IPS-15b (cell line): ENCODE results near the gene APLP2.

Experiments
- H3K27me3 ChIP-seq: one replicate; pipeline ENCODE4 v1.6.1; 2013; ENCODE audit warnings: low read length; ENCODE audit not compliant: control insufficient read depth, insufficient read depth
- H3K36me3 ChIP-seq: one replicate; pipeline ENCODE4 v1.6.1; 2013; ENCODE audit warnings: low read length; ENCODE audit not compliant: control insufficient read depth, insufficient read depth
- H3K4me1 ChIP-seq: one replicate; pipeline ENCODE4 v1.6.1; 2013; ENCODE audit warnings: mild to moderate bottlenecking, low read length; ENCODE audit not compliant: control insufficient read depth, insufficient read depth
- H3K4me3 ChIP-seq: one replicate; pipeline ENCODE4 v1.5.1; 2013; ENCODE audit warnings: low read depth, low read length
- H3K9ac ChIP-seq: one replicate; pipeline ENCODE4 v1.6.1; 2013; ENCODE audit warnings: low read depth, mild to moderate bottlenecking, low read length
- H3K9me3 ChIP-seq: one replicate; pipeline ENCODE4 v1.6.1; 2013; ENCODE audit warnings: mild to moderate bottlenecking, low read length; ENCODE audit not compliant: control insufficient read depth, insufficient read depth

APLP2 gene

DNA sequence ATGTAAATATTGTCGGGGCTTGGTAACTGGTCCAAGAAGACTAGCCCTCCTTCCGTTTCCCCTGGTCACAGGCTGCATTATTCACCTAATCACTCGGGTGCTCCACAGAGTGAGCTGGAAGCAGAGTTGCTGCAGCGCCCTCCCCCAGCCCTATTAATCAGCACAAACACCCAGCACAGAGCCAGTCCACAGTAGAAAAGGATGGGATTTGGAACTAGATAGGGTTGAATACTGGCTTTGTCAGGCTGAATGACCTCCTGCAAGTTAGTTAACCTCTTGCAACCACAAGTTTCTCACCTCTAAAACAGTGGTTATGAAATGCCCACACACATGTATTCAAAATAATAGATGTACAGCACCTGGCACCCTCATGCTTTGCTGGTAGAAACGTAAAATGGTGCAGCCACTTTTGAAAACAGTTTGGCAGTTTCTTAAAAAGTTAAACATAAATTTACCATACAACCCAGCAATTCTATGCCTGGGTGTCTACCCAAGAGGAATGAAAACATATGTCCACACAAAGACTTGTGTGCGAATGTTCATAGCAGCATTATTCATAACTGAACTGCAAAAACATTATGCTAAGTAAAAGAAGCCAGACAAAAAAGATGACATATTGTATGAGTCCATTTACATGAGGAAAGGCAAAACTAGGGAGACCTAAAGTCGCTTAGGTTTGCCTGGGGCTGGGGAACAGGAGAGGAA, 31.7 kb upstream of the APLP2 start:
- Histone ChIP-seq H3K9me3 (no peaks in the 10 kb centered on the region), H3K9ac (no peak overlapping the region), H3K4me3 (no peak overlapping the region), H3K36me3 (no peaks in the 10 kb centered on the region), H3K4me1 (no peaks in the 10 kb centered on the region), H3K27me3 (no peaks in the 10 kb centered on the region)

DNA sequence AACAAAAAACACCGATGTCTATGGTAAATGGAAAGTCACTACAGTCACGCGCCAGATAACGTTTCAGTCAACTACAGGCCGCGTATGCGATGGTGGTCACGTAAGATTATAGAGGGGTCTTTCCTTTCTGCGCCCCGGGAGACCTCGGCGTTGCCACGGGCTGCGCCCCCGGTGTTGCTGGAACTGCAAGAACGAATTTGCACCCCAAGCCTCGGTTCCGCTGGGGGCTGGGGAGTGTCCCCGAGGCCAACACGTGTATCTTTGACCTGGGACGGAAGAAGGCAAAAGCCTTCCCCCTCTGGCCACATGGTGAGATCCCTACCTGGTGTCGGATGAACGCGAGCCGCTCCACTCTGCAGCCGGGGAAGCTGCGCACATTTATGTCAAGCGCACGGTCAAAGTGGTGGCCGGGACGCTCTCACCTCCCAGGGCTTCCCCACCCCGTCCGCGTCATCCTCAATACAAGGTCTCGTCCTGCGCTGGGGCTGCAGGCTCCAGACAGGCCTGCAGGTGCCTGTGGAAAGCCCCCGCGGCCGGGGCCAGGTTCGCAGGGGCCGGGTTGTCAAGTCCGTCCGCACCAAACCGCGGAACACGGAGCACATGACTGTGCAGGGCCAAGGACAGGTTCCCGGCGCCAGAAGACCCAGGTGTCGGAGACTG, 29.3 kb upstream of the APLP2 start:
- Histone ChIP-seq H3K4me3 (no peak overlapping the region), H3K27me3 (no peaks in the 10 kb centered on the region), H3K9me3 (no peaks in the 10 kb centered on the region), H3K9ac (no peak overlapping the region), H3K4me1 (no peaks in the 10 kb centered on the region), H3K36me3 (no peaks in the 10 kb centered on the region)

DNA sequence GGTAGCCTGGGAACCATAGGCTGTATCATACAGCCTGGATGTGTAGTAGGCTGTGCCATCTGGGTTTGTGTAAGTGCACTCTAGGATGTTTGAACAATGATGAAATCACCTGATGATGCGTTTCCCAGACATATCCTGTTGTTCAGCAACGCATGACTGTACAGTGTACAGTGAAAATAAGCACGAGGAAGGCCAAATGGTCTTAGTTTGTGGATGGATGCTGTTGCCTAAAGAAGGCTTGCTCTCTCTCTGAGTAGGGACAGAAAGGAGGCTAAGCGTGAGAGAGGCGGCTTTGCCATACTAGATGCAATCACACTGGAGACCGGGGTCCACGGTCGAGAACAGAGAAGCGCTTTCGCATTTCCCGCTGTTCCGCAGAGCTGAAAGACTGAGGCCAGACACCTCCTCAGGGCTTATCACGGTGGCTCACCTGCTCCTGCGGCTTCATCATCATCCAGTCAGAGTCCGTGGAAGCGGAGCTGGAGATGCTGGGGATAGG, 27.6 kb upstream of the APLP2 start:
- Histone ChIP-seq H3K9ac (no peak overlapping the region), H3K36me3 (no peaks in the 10 kb centered on the region), H3K27me3 (no peaks in the 10 kb centered on the region), H3K4me3 (no peak overlapping the region), H3K9me3 (no peaks in the 10 kb centered on the region), H3K4me1 (no peaks in the 10 kb centered on the region)

DNA sequence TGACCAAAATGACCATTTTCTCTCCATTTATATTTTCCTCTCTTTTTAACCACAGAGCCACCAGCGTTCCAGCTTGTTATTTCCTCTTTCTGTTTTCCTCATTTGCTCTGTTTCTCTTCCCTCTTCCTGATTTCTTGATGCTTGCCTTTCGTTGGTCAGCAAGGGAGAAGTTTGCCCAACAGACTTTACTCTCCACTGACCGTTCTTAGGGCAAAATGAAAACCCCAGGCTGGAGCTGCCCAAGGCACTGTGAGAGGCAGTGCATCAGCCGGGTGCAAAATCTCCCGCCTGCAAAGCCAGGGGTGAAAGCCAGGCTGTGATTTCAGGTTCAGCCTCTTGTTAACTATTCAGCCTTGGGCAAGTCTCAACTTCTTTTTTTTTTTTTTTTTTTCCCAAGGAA, 26.1 kb upstream of the APLP2 start:
- H3K36me3 ChIP-seq: no peaks in the 10 kb centered on the region
- H3K4me1 ChIP-seq: no peaks in the 10 kb centered on the region
- H3K9me3 ChIP-seq: no peaks in the 10 kb centered on the region
- H3K9ac ChIP-seq: no peak overlapping the region
- H3K4me3 ChIP-seq: no peak overlapping the region
- H3K27me3 ChIP-seq: no peaks in the 10 kb centered on the region

DNA sequence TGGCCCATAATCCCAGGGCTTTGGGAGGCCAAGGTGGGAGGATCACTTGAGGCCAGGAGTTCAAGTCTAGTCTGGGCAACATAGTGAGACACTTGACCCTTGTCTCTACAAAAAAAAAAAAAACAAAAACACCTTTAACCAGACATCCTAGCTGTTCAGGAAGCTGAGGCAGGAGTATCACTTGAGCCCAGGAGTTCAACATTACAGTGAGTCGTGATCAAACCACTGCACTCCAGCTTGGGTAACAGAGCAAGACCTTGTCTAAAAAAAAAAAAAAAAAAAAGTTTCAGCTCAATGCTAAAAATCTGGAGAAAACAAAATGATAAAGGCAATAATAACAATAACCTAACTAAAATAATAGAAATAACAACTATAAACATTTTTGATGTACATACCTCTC, 22.6 kb upstream of the APLP2 start:
- Histone ChIP-seq H3K4me3 (no peak overlapping the region), H3K36me3 (no peaks in the 10 kb centered on the region), H3K9ac (no peak overlapping the region), H3K9me3 (no peaks in the 10 kb centered on the region), H3K4me1 (no peaks in the 10 kb centered on the region), H3K27me3 (no peaks in the 10 kb centered on the region)

DNA sequence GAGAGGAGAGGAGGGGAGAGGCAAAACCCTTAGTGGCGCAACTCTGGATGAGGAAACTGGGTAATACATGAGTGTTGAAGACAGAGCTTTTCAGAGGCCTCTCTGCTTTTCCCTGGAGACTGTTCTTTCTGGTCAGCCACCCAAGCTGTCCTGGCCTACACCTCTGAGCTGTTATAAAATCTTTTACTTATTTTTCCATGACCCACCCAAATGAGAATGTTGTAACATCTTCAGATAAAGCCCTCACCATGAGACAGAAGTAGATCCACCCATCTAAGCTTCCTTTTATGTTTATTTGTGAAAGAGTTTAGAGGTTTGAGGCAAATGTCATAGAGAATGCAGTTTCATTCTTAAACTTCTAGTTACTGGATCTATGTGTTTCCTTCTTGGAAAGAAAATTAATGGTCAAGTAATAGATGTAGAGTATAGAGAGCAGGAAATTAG, 20.3 kb upstream of the APLP2 start:
- Histone ChIP-seq H3K4me3 (no peak overlapping the region), H3K9ac (no peak overlapping the region), H3K4me1 (no peaks in the 10 kb centered on the region), H3K36me3 (no peaks in the 10 kb centered on the region), H3K9me3 (no peaks in the 10 kb centered on the region), H3K27me3 (no peaks in the 10 kb centered on the region)

DNA sequence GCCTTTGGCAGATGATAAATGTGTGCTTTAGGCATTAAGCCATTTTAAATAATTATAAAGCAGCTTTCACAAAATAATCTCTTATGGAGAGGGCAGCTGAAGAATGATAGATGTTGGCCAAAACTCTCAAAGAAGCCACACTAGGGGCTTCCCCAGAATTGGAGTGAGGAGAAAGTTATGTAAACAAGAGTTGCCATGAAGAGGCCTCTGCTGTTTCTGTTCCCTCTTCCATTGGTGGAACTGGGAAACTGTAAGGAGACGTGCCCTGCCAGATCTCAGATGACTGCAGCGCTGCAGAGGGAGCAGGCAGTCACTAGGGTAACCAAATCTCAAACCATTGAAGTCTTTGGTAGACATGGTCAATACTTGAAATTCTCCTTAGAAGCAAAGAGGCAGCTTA, 19.4 kb upstream of the APLP2 start:
- Histone ChIP-seq H3K9ac (no peak overlapping the region), H3K36me3 (no peaks in the 10 kb centered on the region), H3K27me3 (no peaks in the 10 kb centered on the region), H3K4me1 (no peaks in the 10 kb centered on the region), H3K9me3 (no peaks in the 10 kb centered on the region), H3K4me3 (no peak overlapping the region)

DNA sequence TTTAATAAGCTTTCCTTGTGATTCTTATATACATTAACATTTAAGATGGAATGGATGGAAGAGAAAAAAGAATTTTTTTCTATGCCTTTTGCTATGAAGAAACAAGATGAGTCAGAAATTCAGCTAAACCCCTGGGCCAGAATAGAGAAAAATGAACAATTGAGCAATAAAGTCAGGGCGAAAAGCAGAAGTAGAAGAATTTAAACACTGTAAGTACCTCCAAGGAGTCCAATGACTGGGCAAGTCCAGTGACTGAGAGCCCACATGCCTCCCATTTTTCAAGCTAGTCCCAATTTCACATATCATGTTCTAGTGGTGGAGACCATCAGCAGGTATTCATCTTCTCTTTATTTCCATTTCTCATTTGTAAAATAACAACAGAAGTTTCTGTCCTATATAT, 18.6 kb upstream of the APLP2 start:
- Histone ChIP-seq H3K9me3 (no peaks in the 10 kb centered on the region), H3K9ac (no peak overlapping the region), H3K4me1 (no peaks in the 10 kb centered on the region), H3K27me3 (no peaks in the 10 kb centered on the region), H3K4me3 (no peak overlapping the region), H3K36me3 (no peaks in the 10 kb centered on the region)

DNA sequence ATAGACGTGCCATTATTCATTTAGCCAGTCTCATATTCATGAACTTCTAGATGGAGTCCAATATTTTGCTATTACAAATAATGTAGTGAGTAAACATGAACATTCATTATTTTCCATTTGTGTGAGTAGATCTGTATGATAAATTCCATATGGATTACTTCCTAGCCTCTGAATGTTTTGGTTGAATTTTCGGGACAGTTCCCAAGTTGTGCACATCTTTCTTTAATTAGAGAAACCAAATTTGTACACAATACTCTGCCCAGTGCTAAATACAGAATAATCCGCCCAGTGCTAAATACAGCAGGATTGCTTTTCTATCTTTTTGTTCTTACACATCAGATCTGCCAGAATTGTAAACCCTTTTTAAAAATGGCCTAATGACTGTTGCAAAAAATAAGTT, 17.1 kb upstream of the APLP2 start:
- H3K36me3 ChIP-seq: no peaks in the 10 kb centered on the region
- no peak overlapping the region for H3K9ac ChIP-seq
- H3K4me3 ChIP-seq: no peak overlapping the region
- H3K9me3 ChIP-seq: no peaks in the 10 kb centered on the region
- no peaks in the 10 kb centered on the region for H3K27me3 ChIP-seq
- no peaks in the 10 kb centered on the region for H3K4me1 ChIP-seq

DNA sequence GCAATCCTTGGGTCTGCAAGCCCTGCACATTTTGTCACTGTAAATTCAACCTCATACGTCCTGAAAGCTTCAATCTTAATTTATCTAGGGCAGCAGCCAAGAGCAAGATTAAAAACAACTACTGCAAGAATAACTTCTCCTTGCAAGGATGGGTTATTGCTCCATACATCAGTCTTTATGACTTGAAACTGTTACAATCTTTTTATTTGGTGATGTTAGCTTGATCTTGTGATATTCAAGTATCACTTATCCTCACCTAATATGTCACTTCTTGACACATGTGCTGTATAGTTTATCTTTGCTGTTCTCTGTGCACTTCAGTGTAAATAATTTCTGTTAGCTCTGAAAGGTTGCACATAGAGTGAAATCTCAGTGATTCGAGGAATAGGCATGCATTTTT, 14.7 kb upstream of the APLP2 start:
- Histone ChIP-seq H3K4me3 (no peak overlapping the region), H3K9me3 (no peaks in the 10 kb centered on the region), H3K36me3 (no peaks in the 10 kb centered on the region), H3K9ac (no peak overlapping the region), H3K27me3 (no peaks in the 10 kb centered on the region), H3K4me1 (no peaks in the 10 kb centered on the region)

DNA sequence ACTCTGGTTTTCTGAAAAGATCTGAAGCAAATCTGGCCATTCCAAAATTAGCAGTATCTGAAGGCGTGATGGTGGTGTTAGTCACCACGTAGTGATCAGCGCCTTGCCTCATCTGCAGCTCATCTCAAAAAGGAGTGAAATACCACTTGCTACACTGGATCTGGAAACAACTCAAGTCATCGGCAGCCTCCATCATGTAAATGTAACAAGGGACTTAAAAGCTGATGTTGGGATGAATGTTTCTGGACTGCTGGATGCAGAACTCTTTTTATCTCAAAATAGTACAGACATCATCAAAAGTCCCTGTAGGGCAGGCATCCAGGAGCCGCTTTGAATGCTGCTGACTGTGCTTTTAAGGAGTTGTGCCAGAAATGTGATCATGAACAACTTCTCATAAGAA, 14.1 kb upstream of the APLP2 start:
- Histone ChIP-seq H3K36me3 (no peaks in the 10 kb centered on the region), H3K27me3 (no peaks in the 10 kb centered on the region), H3K9ac (no peak overlapping the region), H3K4me3 (no peak overlapping the region), H3K9me3 (no peaks in the 10 kb centered on the region), H3K4me1 (no peaks in the 10 kb centered on the region)

DNA sequence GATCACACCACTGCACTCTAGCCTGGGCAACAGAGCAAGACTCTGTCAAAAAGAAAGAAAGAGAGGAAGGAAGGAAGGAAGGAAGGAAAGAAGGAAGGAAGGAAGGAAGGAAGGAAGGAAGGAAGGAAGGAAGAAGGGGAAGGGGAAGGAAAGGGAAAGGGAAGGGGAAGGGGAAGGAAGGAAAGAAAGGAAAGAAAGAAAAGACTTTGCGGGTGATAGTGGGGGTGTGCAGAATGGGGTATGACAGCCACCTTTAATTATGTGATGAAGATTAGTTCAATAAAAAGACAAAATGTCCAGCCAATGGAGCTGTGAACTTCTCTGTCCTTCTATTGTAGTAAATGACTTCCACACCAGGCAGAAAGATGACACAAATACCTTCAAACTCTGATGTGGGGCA, 8.7 kb upstream of the APLP2 start:
- Histone ChIP-seq H3K4me3 (no peak overlapping the region), H3K36me3 (no peaks in the 10 kb centered on the region), H3K27me3 (peaks cover 9% of the 10 kb centered on the region), H3K9me3 (no peaks in the 10 kb centered on the region), H3K4me1 (no peaks in the 10 kb centered on the region), H3K9ac (no peak overlapping the region)
